Astrocyte (in vitro differentiated cells and primary cell): ENCODE measurements around the gene NOA1. TPM values are rescaled to one million over a fixed set of nuclear protein-coding genes. Genes with fewer than 3 reads are reported as not detected.

Source experiments
- DNase-seq: peaks from one replicate; pipeline ENCODE4 v3.0.0-alpha.2; 2010; ENCODE audit warnings: low read depth
- FAIRE-seq: peaks from 2 replicates; lab custom pipeline; 2011; peaks lifted over from hg19 to GRCh38; lab: Jason Lieb, UNC
- H2AFZ ChIP-seq: 2 replicates; pipeline ENCODE4 v1.6.0; 2012; ENCODE audit warnings: low read depth, low read length, inconsistent platforms
- H3K27ac ChIP-seq: 2 replicates; pipeline ENCODE4 v1.5.1; 2011; ENCODE audit warnings: low read depth, low read length, inconsistent platforms
- H3K27me3 ChIP-seq: 2 replicates; pipeline ENCODE4 v1.6.0; 2011; ENCODE audit warnings: low read length, inconsistent platforms; ENCODE audit not compliant: insufficient read depth
- H3K36me3 ChIP-seq: 2 replicates; pipeline ENCODE4 v1.5.1; 2011; ENCODE audit warnings: low read length, inconsistent platforms; ENCODE audit not compliant: insufficient read depth
- H3K4me1 ChIP-seq: 2 replicates; pipeline ENCODE4 v1.5.1; 2011; ENCODE audit warnings: low read length, inconsistent platforms; ENCODE audit not compliant: insufficient read depth
- H3K4me2 ChIP-seq: 2 replicates; pipeline ENCODE4 v1.6.0; 2012; ENCODE audit warnings: low read length, inconsistent platforms
- H3K4me3 ChIP-seq: 2 replicates; pipeline ENCODE4 v1.5.1; 2011; ENCODE audit warnings: low read depth, mild to moderate bottlenecking, low read length, inconsistent platforms; ENCODE audit not compliant: insufficient read depth
- H3K79me2 ChIP-seq: 2 replicates; pipeline ENCODE4 v1.6.0; 2012; ENCODE audit warnings: mild to moderate bottlenecking, low read length, inconsistent platforms; ENCODE audit not compliant: insufficient read depth
- H3K9ac ChIP-seq: 2 replicates; pipeline ENCODE4 v1.6.0; 2012; ENCODE audit warnings: mild to moderate bottlenecking, low read length, inconsistent platforms
- H3K9me3 ChIP-seq: 2 replicates; pipeline ENCODE4 v1.5.1; 2012; ENCODE audit warnings: low read depth, mild to moderate bottlenecking, low read length, inconsistent platforms; ENCODE audit not compliant: insufficient read depth
- H4K20me1 ChIP-seq: 2 replicates; pipeline ENCODE4 v1.6.0; 2012; ENCODE audit warnings: low read length, inconsistent platforms; ENCODE audit not compliant: insufficient read depth
- H3K27ac Mint-ChIP-seq: one replicate; pipeline ENCODE4 v1.8.0; 2021; ENCODE audit warnings: mild to moderate bottlenecking, mixed read lengths; ENCODE audit not compliant: unreplicated experiment
- H3K27me3 Mint-ChIP-seq: one replicate; pipeline ENCODE4 v1.8.0; 2021; ENCODE audit warnings: low read depth, mixed read lengths; ENCODE audit not compliant: unreplicated experiment
- H3K36me3 Mint-ChIP-seq: one replicate; pipeline ENCODE4 v1.8.0; 2021; ENCODE audit warnings: low read depth, mixed read lengths; ENCODE audit not compliant: unreplicated experiment
- H3K4me1 Mint-ChIP-seq: one replicate; pipeline ENCODE4 v1.8.0; 2021; ENCODE audit warnings: low read depth, mixed read lengths; ENCODE audit not compliant: unreplicated experiment
- H3K4me3 Mint-ChIP-seq: one replicate; pipeline ENCODE4 v1.8.0; 2021; ENCODE audit warnings: mild to moderate bottlenecking, moderate library complexity, mixed read lengths; ENCODE audit not compliant: unreplicated experiment
- H3K9me3 Mint-ChIP-seq: one replicate; pipeline ENCODE4 v1.8.0; 2021; ENCODE audit warnings: mild to moderate bottlenecking, mixed read lengths; ENCODE audit not compliant: unreplicated experiment
- EZH2 ChIP-seq: IDR thresholded peaks from 2 replicates; pipeline ENCODE4 v1.6.1; 2012; ENCODE audit warnings: mild to moderate bottlenecking, low read length, inconsistent platforms; ENCODE audit not compliant: insufficient read depth
- total RNA-seq: library from RNA; stranded (reverse); gene quantifications from 2 replicates; pipeline ENCODE4 v1.2.1, GENCODE V29; 2021
- TF ChIP-seq, protein P1 (sequence below): IDR thresholded peaks from 2 replicates; pipeline ENCODE4 v1.5.1; 2011; ENCODE audit warnings: low read depth, mild to moderate bottlenecking, inconsistent platforms, low read length, moderate library complexity; ENCODE audit not compliant: insufficient read depth

Gene NOA1
- total RNA-seq, 1 donor from 2014 or later = 16.2 TPM

DNA sequence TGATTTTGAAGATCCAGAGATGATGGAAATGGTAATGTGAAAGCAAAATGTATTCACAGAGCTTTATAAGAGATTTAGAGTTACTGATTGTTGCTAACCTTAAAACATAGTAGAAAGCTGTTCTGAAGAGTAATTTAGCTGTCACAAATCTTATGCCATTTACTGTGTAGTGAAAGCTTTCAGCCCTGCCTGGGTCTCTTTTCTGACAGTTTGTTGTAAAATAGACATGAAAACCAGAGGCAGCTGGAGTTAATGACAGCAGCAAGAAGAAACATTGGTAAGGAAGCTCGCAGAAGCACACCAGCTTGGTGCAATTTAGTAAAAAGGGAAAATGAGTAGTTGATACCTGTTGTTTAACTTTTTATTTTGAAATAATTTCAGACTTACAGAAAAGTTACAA lies 22.3 kb upstream of the NOA1 start:
- TF ChIP-seq, protein P1, sequence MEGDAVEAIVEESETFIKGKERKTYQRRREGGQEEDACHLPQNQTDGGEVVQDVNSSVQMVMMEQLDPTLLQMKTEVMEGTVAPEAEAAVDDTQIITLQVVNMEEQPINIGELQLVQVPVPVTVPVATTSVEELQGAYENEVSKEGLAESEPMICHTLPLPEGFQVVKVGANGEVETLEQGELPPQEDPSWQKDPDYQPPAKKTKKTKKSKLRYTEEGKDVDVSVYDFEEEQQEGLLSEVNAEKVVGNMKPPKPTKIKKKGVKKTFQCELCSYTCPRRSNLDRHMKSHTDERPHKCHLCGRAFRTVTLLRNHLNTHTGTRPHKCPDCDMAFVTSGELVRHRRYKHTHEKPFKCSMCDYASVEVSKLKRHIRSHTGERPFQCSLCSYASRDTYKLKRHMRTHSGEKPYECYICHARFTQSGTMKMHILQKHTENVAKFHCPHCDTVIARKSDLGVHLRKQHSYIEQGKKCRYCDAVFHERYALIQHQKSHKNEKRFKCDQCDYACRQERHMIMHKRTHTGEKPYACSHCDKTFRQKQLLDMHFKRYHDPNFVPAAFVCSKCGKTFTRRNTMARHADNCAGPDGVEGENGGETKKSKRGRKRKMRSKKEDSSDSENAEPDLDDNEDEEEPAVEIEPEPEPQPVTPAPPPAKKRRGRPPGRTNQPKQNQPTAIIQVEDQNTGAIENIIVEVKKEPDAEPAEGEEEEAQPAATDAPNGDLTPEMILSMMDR = no peak
- no peak for TF ChIP-seq EZH2
- Mint-ChIP-seq H3K27ac (no peak overlapping the region), H3K4me3 (no peak overlapping the region), H3K9me3 (no peaks in the 10 kb centered on the region), H3K27me3 (no peaks in the 10 kb centered on the region), H3K4me1 (no peaks in the 10 kb centered on the region), H3K36me3 (peaks cover 16% of the 10 kb centered on the region)
- Histone ChIP-seq H3K9me3 (no peaks in the 10 kb centered on the region), H2AFZ (no peak overlapping the region), H3K79me2 (peaks cover 40% of the 10 kb centered on the region), H3K27ac (no peak overlapping the region), H3K36me3 (peaks cover 51% of the 10 kb centered on the region), H3K27me3 (no peaks in the 10 kb centered on the region), H3K9ac (no peak overlapping the region), H3K4me1 (peaks cover 8% of the 10 kb centered on the region), H4K20me1 (peaks cover 7% of the 10 kb centered on the region), H3K4me3 (no peak overlapping the region), H3K4me2 (no peak overlapping the region)
- DNase-seq (no peak), FAIRE-seq (no peak)

DNA sequence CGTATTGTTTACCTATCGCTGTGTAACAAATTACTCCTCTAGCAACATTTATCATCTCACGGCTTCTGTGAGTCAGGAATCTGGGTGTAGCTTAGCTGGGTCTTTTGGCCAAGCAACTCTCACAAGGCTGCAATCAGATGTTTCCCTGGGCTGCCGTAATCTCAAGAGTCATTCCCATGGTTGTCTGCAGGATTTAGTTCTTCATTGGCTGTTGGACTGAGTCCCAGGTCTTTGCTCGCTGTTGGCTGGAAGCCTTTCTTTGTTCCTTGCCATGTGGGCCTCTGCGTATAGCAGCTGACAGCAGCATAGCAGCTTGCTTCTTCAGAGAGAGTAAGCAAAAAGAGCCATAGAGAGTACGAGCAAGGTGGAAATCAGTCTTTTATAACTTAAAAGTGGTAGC lies 18.1 kb upstream of the NOA1 start:
- peak; percentile 70 for FAIRE-seq
- H3K4me1 Mint-ChIP-seq = peaks cover 5% of the 10 kb centered on the region
- H3K9me3 Mint-ChIP-seq = no peaks in the 10 kb centered on the region
- peaks cover 16% of the 10 kb centered on the region for H3K36me3 Mint-ChIP-seq
- Histone ChIP-seq H3K27ac (peak overlapping the region; percentile 72), H4K20me1 (peaks cover 18% of the 10 kb centered on the region), H3K9me3 (no peaks in the 10 kb centered on the region), H3K4me2 (peak overlapping the region; percentile 20), H3K36me3 (peaks cover 56% of the 10 kb centered on the region), H3K79me2 (peaks cover 60% of the 10 kb centered on the region), H3K27me3 (no peaks in the 10 kb centered on the region), H3K9ac (peak overlapping the region; percentile 61), H3K4me3 (no peak overlapping the region), H2AFZ (no peak overlapping the region), H3K4me1 (peaks cover 8% of the 10 kb centered on the region)
- TF ChIP-seq EZH2 = no peak
- TF ChIP-seq, protein P1 = no peak
- no peak overlapping the region for H3K4me3 Mint-ChIP-seq
- peak; percentile 97 for DNase-seq
- H3K27ac Mint-ChIP-seq = no peak overlapping the region
- no peaks in the 10 kb centered on the region for H3K27me3 Mint-ChIP-seq

DNA sequence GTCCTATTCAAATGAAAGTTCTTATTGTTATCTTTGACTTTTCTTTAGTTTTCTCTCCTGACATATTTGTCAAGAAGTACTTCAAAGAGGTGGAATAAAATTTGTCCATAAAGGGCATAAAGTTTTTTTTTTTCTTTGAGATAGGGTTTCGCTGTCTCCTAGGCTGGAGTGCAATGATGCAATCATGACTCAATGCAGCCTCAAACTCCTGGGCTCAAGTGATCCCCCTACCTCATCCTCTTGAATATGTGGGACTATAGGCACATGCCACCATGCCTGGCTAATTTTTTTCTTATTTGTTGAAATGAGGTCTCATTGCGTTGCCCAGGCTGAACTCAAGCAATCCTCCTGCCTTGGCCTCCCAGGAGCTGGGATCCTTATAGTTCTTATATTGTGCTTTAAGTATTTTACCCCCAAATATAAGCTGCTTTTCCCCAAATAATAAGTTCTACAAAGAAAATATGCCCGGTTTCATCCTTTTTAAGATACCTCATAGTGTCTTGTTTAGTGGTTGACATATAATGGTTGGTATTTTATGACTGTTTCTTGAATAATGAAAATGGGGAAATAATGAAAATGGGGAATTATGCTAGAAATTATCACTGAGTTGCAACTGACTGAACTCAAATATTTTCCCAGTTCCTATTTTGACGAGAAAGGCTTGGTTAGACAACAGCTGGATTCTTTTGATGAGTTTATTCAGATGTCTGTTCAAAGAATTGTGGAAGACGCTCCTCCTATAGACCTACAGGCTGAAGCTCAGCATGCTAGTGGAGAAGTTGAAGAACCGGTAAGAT lies 12.9 kb upstream of the NOA1 start:
- Histone ChIP-seq H3K27ac (peak overlapping the region; percentile 15), H3K9ac (no peak overlapping the region), H3K79me2 (peaks cover 89% of the 10 kb centered on the region), H3K4me2 (no peak overlapping the region), H2AFZ (no peak overlapping the region), H3K4me1 (peaks cover 4% of the 10 kb centered on the region), H3K4me3 (no peak overlapping the region), H4K20me1 (peaks cover 48% of the 10 kb centered on the region), H3K9me3 (no peaks in the 10 kb centered on the region), H3K36me3 (peaks cover 59% of the 10 kb centered on the region), H3K27me3 (no peaks in the 10 kb centered on the region)
- Mint-ChIP-seq H3K9me3 (no peaks in the 10 kb centered on the region), H3K4me3 (peak overlapping the region; percentile 50), H3K36me3 (peaks cover 35% of the 10 kb centered on the region), H3K27me3 (no peaks in the 10 kb centered on the region), H3K27ac (peak overlapping the region; percentile 85), H3K4me1 (peaks cover 16% of the 10 kb centered on the region)
- FAIRE-seq = no peak
- DNase-seq = peak; percentile 62
- no peak for TF ChIP-seq EZH2
- TF ChIP-seq, protein P1 = no peak
